Kidney epithelial cell (primary cell): Measurements from ENCODE around the gene ARHGAP23. TPM values are rescaled to one million over a fixed set of nuclear protein-coding genes. Genes with fewer than 3 reads are reported as not detected.

ENCODE experiments used
- DNase-seq: peaks from one replicate; pipeline ENCODE4 v3.0.0-alpha.2; 2010; ENCODE audit warnings: low read depth
- H3K27me3 ChIP-seq: 2 replicates; pipeline ENCODE4 v1.6.0; 2011; ENCODE audit warnings: low read length; ENCODE audit not compliant: control insufficient read depth, insufficient read depth
- H3K36me3 ChIP-seq: 2 replicates; pipeline ENCODE4 v1.5.1; 2011; ENCODE audit warnings: low read length; ENCODE audit not compliant: control insufficient read depth, insufficient read depth
- H3K4me3 ChIP-seq: 2 replicates; pipeline ENCODE4 v1.5.1; 2011; ENCODE audit warnings: low read depth, mild to moderate bottlenecking, control low read depth, low read length
- total RNA-seq: library from RNA; depleted of rRNA; stranded (reverse); fragments of >200 nt; gene quantifications from 2 replicates; pipeline ENCODE4 v1.2.3, GENCODE V29; 2015
- TF ChIP-seq, protein P1 (sequence below): IDR thresholded peaks from 2 replicates; pipeline ENCODE4 v1.5.1; 2011; ENCODE audit warnings: mild to moderate bottlenecking, moderate library complexity, low read length, control low read depth, inconsistent platforms; ENCODE audit not compliant: insufficient read depth, poor library complexity, severe bottlenecking

The ARHGAP23 gene
- total RNA-seq, 1 donor from 2014 or later: 52.8 TPM

DNA sequence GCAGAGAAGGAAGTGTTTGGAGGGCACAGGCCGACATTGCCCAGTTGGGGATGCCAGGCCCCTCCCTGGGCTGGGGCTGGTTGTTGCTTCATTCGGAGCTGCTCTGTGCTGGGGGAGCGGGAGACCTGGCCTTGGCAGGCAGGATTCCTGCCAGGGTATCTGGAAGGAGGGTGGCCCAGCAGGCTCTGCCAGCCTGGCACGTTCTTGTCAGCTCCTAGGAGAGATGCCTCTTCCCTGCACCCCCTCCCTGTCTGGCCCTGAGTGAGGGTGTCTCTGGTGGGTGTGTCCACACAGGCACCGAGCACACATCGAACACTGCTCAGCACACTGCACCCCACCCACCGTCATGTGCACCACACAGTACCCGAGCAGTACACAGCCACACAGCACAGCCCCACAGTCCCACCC is 35.2 kb downstream of the ARHGAP23 start:
- no peaks in the 10 kb centered on the region for H3K27me3 ChIP-seq
- no peak for DNase-seq
- peaks cover 10% of the 10 kb centered on the region for H3K36me3 ChIP-seq
- H3K4me3 ChIP-seq: no peak overlapping the region
- TF ChIP-seq, protein P1, sequence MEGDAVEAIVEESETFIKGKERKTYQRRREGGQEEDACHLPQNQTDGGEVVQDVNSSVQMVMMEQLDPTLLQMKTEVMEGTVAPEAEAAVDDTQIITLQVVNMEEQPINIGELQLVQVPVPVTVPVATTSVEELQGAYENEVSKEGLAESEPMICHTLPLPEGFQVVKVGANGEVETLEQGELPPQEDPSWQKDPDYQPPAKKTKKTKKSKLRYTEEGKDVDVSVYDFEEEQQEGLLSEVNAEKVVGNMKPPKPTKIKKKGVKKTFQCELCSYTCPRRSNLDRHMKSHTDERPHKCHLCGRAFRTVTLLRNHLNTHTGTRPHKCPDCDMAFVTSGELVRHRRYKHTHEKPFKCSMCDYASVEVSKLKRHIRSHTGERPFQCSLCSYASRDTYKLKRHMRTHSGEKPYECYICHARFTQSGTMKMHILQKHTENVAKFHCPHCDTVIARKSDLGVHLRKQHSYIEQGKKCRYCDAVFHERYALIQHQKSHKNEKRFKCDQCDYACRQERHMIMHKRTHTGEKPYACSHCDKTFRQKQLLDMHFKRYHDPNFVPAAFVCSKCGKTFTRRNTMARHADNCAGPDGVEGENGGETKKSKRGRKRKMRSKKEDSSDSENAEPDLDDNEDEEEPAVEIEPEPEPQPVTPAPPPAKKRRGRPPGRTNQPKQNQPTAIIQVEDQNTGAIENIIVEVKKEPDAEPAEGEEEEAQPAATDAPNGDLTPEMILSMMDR: no peak

DNA sequence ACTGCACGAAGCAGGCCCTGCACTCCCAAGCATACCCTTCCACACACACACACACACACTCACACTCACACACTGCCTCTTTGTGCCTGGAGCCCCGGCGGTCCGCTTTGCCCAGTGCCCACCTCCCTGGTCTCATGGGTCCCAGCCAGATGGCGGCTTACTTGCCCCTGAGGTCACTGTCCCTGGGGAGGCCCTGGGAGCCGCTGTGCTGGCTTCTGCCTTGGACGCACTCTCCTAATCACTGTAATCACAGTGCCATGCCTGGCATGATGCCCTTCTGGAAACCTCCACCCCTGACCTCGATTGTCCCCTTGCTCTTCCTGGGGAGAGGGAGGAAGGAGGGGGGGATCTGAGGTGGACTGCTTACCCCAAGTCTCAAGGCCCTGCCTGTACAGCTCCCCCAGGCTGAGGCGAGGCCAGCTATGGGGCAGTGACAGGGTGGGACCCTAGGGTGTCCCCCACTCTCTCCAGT is 36.0 kb downstream of the ARHGAP23 start:
- H3K27me3 ChIP-seq: no peaks in the 10 kb centered on the region
- H3K4me3 ChIP-seq: no peak overlapping the region
- no peak for DNase-seq
- H3K36me3 ChIP-seq: peaks cover 10% of the 10 kb centered on the region
- TF ChIP-seq, protein P1: no peak

DNA sequence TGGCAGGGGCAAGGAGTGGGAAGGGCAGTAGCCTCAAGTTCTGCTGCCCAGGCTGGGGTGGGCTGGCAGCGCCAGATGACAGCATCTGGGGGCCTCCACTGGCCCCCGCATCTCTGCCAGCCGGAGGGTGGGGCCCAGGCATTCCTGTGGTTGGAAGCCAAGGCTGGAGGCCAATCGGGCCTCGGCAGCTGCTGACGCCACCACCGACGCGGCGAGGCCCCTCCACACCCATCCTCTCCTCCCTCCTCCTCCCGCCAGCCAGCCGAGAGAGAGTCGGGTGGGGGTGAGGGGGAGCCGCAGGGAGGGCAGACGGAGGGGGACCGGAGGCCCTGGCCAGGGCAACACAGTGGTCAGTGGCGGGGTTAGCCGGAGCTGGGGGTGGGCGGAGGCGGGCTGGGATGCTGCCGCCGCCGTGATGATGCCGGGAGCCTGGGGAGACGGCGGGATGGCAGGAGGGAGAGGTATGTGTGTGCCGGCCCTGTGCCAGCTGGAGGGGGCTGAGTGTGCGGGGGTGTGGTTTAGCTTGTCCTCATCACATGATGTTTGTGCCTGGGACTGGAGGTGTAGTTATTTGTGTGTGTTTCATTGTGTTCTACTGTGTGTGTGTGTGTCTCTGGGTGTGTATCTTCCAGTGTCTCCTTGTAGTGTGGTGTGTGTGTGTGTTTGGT is 36.6 kb downstream of the ARHGAP23 start:
- TF ChIP-seq, protein P1: no peak
- Histone ChIP-seq H3K4me3 (peak overlapping the region; percentile 39), H3K36me3 (peaks cover 10% of the 10 kb centered on the region), H3K27me3 (no peaks in the 10 kb centered on the region)
- DNase-seq: peak; percentile 57

DNA sequence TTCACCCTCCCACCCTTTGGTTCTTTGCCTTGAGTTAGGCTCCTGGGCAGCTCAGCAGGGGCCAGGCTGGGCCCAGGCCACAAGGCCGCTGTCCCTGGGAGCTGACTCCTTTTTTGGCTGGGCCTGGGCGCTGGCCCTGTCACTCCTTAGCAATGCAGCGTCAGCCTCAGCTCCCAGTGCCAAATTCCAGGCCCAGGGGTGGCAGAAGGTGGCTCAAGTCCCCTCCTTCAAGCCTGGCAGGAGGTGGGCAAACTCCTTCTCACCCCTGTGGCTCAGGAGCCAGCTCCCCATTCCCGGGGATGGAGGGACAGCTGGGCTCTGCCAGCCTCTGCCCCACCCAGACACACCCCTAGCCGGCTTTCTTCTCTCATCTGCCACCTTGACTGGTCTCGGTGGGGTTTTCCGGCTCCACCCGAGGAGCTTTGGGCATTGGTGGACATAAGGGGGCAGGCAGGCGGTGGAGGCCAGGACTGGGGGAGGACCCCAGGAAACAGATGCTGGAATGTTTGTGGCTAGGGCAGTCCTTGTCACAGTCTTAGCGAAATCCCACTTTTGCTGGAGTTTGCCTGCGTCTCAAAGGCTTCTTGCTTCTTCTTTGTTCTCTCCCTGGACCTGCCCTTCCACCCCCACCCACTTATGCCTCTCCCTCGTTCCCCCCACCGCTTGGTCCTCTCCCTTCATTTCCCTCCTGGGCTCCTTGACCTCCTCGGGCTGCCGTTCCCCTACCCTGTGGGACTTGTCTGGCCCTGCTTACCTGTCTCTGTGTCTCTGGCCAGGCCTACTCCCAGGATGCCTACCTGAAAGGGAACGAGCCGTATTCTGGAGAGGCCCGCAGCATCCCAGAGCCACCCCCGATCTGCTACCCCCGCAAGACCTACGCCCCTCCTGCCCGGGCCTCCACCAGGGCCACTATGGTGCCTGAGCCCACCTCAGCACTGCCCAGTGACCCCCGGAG is 37.4 kb downstream of the ARHGAP23 start:
- Histone ChIP-seq H3K4me3 (peak overlapping the region; percentile 39), H3K36me3 (peaks cover 10% of the 10 kb centered on the region), H3K27me3 (no peaks in the 10 kb centered on the region)
- TF ChIP-seq, protein P1: no peak
- DNase-seq: no peak

DNA sequence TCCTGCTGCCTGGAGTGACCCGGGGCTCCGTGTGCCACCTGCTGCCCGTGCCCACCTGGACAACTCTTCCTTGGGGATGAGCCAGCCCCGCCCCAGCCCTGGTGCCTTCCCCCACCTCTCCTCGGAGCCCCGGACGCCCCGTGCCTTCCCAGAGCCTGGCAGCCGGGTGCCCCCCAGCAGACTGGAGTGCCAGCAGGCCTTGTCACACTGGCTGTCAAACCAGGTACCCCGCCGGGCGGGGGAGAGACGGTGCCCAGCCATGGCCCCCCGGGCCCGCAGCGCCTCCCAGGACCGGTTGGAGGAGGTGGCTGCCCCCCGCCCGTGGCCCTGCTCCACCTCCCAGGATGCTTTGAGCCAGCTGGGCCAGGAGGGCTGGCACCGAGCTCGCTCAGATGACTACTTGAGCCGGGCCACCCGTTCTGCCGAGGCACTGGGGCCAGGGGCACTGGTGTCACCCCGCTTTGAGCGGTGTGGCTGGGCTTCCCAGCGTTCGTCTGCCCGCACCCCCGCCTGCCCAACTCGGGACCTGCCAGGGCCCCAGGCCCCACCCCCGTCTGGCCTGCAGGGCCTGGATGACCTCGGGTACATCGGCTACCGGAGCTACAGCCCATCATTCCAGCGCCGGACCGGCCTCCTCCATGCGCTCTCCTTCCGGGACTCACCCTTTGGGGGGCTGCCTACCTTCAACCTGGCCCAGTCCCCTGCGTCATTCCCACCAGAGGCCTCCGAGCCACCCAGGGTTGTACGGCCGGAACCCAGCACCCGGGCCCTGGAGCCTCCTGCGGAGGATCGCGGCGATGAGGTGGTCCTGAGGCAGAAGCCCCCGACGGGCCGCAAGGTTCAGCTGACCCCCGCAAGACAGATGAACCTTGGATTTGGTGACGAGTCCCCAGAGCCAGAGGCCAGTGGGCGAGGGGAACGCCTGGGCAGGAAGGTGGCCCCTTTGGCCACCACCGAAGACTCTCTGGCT is 38.4 kb downstream of the ARHGAP23 start:
- no peak for DNase-seq
- TF ChIP-seq, protein P1: no peak
- H3K4me3 ChIP-seq: no peak overlapping the region
- H3K36me3 ChIP-seq: peaks cover 10% of the 10 kb centered on the region
- no peaks in the 10 kb centered on the region for H3K27me3 ChIP-seq
